ENCODE measurements around the gene NRXN3. TPM values are rescaled to one million over a fixed set of nuclear protein-coding genes. Genes with fewer than 3 reads are reported as not detected.

The NRXN3 gene
- total and polyA plus RNA-seq, 2 of the 13 experiments (the other 11 are each of a cell fraction or from before 2014, with no cell fraction given) = 0.03 TPM; not detected in 1

DNA sequence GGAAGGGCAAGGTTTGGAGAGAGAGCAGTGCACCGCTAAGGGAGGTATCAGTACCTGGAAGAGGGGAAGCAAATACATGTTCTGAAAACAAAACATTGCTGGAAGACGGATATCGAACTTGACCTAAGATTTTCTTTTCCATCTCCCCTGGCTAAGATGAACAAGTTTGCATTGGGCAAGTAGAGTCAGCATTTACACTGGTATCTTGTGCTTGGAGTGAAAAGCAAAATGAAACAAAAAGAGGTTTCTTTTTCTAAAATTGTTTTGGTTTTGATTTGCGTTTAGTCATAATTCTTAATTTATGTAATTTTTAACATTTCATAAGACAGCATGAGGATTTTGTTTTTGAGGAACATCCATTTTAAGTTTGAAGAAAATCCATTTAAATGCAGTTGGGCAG lies 881.6 kb downstream of the NRXN3 start (continued):
- TF ChIP-seq, protein P1, sequence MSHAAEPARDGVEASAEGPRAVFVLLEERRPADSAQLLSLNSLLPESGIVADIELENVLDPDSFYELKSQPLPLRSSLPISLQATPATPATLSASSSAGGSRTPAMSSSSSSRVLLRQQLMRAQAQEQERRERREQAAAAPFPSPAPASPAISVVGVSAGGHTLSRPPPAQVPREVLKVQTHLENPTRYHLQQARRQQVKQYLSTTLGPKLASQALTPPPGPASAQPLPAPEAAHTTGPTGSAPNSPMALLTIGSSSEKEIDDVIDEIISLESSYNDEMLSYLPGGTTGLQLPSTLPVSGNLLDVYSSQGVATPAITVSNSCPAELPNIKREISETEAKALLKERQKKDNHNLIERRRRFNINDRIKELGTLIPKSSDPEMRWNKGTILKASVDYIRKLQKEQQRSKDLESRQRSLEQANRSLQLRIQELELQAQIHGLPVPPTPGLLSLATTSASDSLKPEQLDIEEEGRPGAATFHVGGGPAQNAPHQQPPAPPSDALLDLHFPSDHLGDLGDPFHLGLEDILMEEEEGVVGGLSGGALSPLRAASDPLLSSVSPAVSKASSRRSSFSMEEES (CRISPR knock-in tag; IDR thresholded peaks at IDR 0.05) = no peak
- TF ChIP-seq, protein P2, sequence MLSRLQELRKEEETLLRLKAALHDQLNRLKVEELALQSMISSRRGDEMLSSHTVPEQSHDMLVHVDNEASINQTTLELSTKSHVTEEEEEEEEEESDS (CRISPR knock-in tag; IDR thresholded peaks at IDR 0.05; ENCODE audit: borderline replicate concordance) = no peak
- TF ChIP-seq ZNF292 (CRISPR knock-in tag; IDR thresholded peaks at IDR 0.05; ENCODE audit: borderline replicate concordance, low read depth) = no peak
- TF ChIP-seq ZNF768 (CRISPR knock-in tag; IDR thresholded peaks at IDR 0.05) = no peak
- no peak for TF ChIP-seq DMAP1 (CRISPR knock-in tag; IDR thresholded peaks at IDR 0.05)
- TF ChIP-seq, protein P3, sequence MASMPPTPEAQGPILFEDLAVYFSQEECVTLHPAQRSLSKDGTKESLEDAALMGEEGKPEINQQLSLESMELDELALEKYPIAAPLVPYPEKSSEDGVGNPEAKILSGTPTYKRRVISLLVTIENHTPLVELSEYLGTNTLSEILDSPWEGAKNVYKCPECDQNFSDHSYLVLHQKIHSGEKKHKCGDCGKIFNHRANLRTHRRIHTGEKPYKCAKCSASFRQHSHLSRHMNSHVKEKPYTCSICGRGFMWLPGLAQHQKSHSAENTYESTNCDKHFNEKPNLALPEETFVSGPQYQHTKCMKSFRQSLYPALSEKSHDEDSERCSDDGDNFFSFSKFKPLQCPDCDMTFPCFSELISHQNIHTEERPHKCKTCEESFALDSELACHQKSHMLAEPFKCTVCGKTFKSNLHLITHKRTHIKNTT (CRISPR knock-in tag; IDR thresholded peaks at IDR 0.05) = no peak
- TF ChIP-seq, protein P4, sequence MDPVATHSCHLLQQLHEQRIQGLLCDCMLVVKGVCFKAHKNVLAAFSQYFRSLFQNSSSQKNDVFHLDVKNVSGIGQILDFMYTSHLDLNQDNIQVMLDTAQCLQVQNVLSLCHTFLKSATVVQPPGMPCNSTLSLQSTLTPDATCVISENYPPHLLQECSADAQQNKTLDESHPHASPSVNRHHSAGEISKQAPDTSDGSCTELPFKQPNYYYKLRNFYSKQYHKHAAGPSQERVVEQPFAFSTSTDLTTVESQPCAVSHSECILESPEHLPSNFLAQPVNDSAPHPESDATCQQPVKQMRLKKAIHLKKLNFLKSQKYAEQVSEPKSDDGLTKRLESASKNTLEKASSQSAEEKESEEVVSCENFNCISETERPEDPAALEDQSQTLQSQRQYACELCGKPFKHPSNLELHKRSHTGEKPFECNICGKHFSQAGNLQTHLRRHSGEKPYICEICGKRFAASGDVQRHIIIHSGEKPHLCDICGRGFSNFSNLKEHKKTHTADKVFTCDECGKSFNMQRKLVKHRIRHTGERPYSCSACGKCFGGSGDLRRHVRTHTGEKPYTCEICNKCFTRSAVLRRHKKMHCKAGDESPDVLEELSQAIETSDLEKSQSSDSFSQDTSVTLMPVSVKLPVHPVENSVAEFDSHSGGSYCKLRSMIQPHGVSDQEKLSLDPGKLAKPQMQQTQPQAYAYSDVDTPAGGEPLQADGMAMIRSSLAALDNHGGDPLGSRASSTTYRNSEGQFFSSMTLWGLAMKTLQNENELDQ (CRISPR knock-in tag; IDR thresholded peaks at IDR 0.05; ENCODE audit: borderline replicate concordance) = no peak
- TF ChIP-seq RFX1 (IDR thresholded peaks at IDR 0.05) = no peak

DNA sequence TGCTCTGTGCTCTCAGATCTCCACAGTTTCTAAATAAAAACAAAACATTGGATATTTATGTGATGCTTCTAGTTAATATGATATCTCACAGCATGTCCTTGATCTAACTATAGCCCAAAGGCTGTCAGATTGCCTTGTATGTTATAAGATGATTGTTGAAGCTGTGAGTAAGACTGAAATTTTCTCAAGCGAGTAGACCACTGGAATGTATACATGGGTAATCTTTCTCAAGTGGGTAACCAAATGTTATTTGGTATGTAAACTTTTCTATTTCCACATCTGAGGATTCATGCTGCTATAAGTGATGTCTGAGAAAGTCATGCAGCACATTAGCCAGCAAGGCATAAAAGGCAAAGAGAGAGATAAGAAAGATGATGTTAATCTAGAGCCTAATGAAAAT lies 886.7 kb downstream of the NRXN3 start:
- intact Hi-C loops (cut with micrococcal nuclease; ENCODE audit: unreplicated experiment) = no loop called here
- ATAC-seq (no peak), FAIRE-seq (no peak), DNase-seq (ENCODE audit: low spot score) (no peak)
- Histone ChIP-seq H3K79me2 (ENCODE audit: insufficient read depth, low read length) (no peaks in the 10 kb centered on the region), H3K27me3 (ENCODE audit: control insufficient read depth in 1 of 2, insufficient read depth in 2 of 2, low read length in 2 of 2) (no peaks in the 10 kb centered on the region), H4K20me1 (ENCODE audit: insufficient read depth, low read length) (no peaks in the 10 kb centered on the region), H3K4me3 (replicated peaks in 1 of 3; ENCODE audit: insufficient read depth in 1 of 3, low read depth in 2 of 3, low read length in 3 of 3) (no peak overlapping the region), H3K4me2 (ENCODE audit: low read depth, low read length) (no peak overlapping the region), H3K27ac (ENCODE audit: extremely low read length, insufficient read depth, low read length) (no peak overlapping the region), H3K9ac (ENCODE audit: insufficient read depth, low read depth, low read length) (no peak overlapping the region), H3K4me1 (ENCODE audit: insufficient read depth, low read length) (no peaks in the 10 kb centered on the region), H3K36me3 (replicated peaks in 1 of 2; ENCODE audit: control insufficient read depth in 1 of 2, insufficient read depth in 2 of 2, low read length in 2 of 2) (no peaks in the 10 kb centered on the region), H2AFZ (ENCODE audit: low read length) (no peak overlapping the region), H3K9me3 (ENCODE audit: low read length) (peaks cover 40% of the 10 kb centered on the region)
- ChIA-PET CTCF (ENCODE audit: low intra/inter-chr PET ratio, low total read pairs) (no interaction called here), POLR2A (no interaction called here)
- TF ChIP-seq POLR2A (IDR thresholded peaks at IDR 0.05; ENCODE audit: insufficient read depth in 1 of 2, low read depth in 2 of 2, low read length in 2 of 2) (no peak), HOXA9 (CRISPR knock-in tag; IDR thresholded peaks at IDR 0.05; ENCODE audit: borderline replicate concordance) (no peak)
- TF ChIP-seq, protein P5, sequence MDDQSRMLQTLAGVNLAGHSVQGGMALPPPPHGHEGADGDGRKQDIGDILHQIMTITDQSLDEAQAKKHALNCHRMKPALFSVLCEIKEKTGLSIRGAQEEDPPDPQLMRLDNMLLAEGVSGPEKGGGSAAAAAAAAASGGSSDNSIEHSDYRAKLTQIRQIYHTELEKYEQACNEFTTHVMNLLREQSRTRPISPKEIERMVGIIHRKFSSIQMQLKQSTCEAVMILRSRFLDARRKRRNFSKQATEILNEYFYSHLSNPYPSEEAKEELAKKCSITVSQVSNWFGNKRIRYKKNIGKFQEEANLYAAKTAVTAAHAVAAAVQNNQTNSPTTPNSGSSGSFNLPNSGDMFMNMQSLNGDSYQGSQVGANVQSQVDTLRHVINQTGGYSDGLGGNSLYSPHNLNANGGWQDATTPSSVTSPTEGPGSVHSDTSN (CRISPR knock-in tag; IDR thresholded peaks at IDR 0.05; ENCODE audit: borderline replicate concordance) = no peak
- in situ Hi-C loops (cut with HindIII; ENCODE audit: extremely low pct_ligation_motif_present, low pct_unique_long_range_greater_than_20kb) = no loop called here
- no TSS peak for BruUV-seq (replicated peaks)
- 0% methylated on average over 1 of the region's 1 CpG for WGBS (ENCODE audit: low lambda C conversion rate)

Data from HepG2 (cell line).